ENCODE results near the gene NUDT14.

NUDT14 gene

DNA sequence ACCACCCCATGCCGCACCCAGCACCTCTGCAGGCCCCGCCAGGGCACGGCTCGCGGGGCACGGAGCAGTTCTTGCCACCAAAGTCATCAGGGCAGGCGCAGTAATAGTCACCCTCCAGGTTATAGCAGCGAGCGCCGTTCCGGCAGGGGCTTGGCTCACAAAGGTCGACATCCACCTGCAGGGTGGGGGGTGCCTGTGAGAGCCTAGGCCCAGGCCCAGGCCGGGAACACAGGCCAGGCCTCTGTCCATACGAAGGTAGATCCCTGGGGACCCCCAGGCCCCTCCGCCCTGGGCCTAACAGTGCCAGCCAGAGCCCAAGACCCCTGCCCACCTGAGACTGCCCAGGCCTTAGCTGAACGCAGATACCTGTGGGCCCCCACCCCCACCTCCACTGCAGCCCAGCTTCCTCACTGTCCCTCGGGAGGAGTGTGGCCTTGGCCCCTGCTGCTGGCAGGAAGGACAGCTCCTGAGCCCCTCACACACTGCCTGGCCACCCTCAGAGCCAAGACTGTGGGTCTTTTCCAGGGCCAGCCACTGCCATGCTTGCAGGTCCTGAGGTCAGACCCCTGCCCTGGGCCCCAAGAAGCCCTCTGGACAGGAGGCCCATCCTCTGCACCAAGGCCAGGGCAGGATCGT lies 31.8 kb downstream of the NUDT14 start:
- no peaks in the 10 kb centered on the region for H3K79me2 ChIP-seq (ENCODE audit: insufficient read depth, low read length)
- H3K4me3 ChIP-seq (ENCODE audit: low read length, poor library complexity, severe bottlenecking) = no peak overlapping the region
- no peaks in the 10 kb centered on the region for H4K20me1 ChIP-seq (ENCODE audit: insufficient read depth, low read length, poor library complexity, severe bottlenecking)
- no peaks in the 10 kb centered on the region for H3K9me3 ChIP-seq (ENCODE audit: insufficient read depth, low read depth, low read length)
- no peak overlapping the region for H3K9ac ChIP-seq (ENCODE audit: low read depth, low read length, poor library complexity, severe bottlenecking)
- TF ChIP-seq, protein P1, sequence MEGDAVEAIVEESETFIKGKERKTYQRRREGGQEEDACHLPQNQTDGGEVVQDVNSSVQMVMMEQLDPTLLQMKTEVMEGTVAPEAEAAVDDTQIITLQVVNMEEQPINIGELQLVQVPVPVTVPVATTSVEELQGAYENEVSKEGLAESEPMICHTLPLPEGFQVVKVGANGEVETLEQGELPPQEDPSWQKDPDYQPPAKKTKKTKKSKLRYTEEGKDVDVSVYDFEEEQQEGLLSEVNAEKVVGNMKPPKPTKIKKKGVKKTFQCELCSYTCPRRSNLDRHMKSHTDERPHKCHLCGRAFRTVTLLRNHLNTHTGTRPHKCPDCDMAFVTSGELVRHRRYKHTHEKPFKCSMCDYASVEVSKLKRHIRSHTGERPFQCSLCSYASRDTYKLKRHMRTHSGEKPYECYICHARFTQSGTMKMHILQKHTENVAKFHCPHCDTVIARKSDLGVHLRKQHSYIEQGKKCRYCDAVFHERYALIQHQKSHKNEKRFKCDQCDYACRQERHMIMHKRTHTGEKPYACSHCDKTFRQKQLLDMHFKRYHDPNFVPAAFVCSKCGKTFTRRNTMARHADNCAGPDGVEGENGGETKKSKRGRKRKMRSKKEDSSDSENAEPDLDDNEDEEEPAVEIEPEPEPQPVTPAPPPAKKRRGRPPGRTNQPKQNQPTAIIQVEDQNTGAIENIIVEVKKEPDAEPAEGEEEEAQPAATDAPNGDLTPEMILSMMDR (conservative IDR thresholded peaks at IDR 0.05; ENCODE audit: low read length) = no peak
- TF ChIP-seq EZH2phosphoT487 (IDR thresholded peaks at IDR 0.05; ENCODE audit: borderline replicate concordance) = no peak
- no peaks in the 10 kb centered on the region for H3K27me3 ChIP-seq (ENCODE audit: insufficient read depth, low read length, poor library complexity, severe bottlenecking)
- H3K9me2 ChIP-seq (replicated peaks; ENCODE audit: low read depth, low read length) = no peaks in the 10 kb centered on the region
- H3F3A ChIP-seq (ENCODE audit: low read depth) = no peaks in the 10 kb centered on the region
- no peak overlapping the region for H2AFZ ChIP-seq (ENCODE audit: low read length)
- no peaks in the 10 kb centered on the region for H3K4me1 ChIP-seq (ENCODE audit: insufficient read depth, low read length, poor library complexity, severe bottlenecking)
- H3K36me3 ChIP-seq (ENCODE audit: insufficient read depth, low read length) = no peaks in the 10 kb centered on the region
- no peak overlapping the region for H3K4me2 ChIP-seq (ENCODE audit: low read depth, low read length, poor library complexity, severe bottlenecking)

DNA sequence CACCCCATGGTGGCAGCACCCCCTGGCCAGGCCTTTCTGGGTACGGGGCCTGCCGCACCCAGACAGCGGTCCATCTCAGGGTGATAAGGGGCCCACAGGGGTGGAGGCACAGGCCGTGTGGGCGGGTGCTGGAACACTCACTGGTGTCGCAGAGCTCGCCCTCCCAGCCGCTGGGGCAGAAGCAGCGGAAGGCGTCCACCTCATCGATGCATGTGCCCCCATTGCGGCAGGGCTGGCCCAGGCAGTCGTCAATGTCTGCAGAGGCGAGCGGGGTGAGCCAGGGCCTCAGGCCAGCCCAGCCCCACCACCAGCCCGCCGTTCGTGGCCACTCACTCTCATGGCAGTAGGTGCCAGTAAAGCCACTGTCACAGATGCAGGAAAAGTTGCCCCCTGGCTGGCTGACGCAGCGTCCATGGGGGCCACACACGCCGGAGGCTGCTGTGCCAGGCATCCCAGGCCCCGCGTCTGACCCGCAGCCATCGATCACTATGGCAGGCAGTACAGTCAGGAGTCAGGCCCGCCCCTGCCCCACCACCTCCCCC lies 32.4 kb downstream of the NUDT14 start:
- Histone ChIP-seq H3K4me3 (ENCODE audit: low read length, poor library complexity, severe bottlenecking) (no peak overlapping the region), H3K4me1 (ENCODE audit: insufficient read depth, low read length, poor library complexity, severe bottlenecking) (no peaks in the 10 kb centered on the region), H3K79me2 (ENCODE audit: insufficient read depth, low read length) (no peaks in the 10 kb centered on the region), H3K36me3 (ENCODE audit: insufficient read depth, low read length) (no peaks in the 10 kb centered on the region), H3K27me3 (ENCODE audit: insufficient read depth, low read length, poor library complexity, severe bottlenecking) (no peaks in the 10 kb centered on the region), H3K9me3 (ENCODE audit: insufficient read depth, low read depth, low read length) (no peaks in the 10 kb centered on the region), H3F3A (ENCODE audit: low read depth) (no peaks in the 10 kb centered on the region), H3K9ac (ENCODE audit: low read depth, low read length, poor library complexity, severe bottlenecking) (no peak overlapping the region), H3K9me2 (replicated peaks; ENCODE audit: low read depth, low read length) (no peaks in the 10 kb centered on the region), H4K20me1 (ENCODE audit: insufficient read depth, low read length, poor library complexity, severe bottlenecking) (no peaks in the 10 kb centered on the region), H3K4me2 (ENCODE audit: low read depth, low read length, poor library complexity, severe bottlenecking) (no peak overlapping the region), H2AFZ (ENCODE audit: low read length) (no peak overlapping the region)
- TF ChIP-seq EZH2phosphoT487 (IDR thresholded peaks at IDR 0.05; ENCODE audit: borderline replicate concordance) = no peak
- TF ChIP-seq, protein P1 (conservative IDR thresholded peaks at IDR 0.05; ENCODE audit: low read length) = no peak

DNA sequence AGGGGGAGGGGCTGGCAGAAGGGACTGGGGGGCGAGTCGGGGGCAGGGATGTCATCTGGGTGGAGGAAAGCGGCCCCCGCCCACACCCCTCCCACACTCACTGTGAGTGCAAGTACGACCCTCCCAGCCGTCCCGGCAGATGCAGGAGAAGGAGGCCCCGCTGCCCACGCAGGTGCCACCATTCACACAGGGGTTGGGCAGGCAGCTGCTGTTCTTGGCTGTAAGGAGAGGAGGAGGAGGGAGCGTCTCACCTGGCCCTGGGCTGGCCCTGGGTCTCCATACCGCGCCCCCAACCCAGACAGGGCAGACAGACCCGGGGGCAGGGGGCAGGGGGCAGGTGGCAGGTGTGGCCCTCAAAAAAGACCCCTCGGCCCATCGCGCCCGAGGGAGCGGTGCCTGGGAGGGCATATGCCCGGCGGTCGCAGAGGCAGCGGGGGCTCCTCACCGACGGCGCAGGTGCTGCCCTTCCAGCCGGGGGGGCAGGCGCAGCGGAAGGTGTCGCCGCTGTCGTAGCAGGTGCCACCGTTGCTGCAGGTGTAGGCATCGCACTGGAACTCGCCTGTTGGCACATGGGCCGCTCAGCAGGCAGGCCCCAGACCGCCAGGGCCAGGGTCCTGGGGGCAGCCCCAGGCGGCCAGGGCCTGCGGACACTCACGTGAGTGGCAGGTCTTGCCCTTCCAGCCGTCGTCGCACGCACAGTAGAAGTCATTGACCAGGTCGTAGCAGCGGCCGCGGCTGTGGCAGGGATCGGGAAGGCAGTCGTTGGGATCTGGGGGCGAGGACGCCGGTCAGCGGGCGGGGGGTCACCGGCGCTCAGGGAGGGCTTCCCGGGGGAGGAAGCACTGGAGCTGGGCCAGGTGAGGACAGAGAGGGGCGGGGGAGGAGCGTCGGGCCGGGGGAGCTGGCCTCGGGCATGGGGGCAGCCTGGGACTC lies 33.2 kb downstream of the NUDT14 start:
- H3K4me2 ChIP-seq (ENCODE audit: low read depth, low read length, poor library complexity, severe bottlenecking) = no peak overlapping the region
- H3K27me3 ChIP-seq (ENCODE audit: insufficient read depth, low read length, poor library complexity, severe bottlenecking) = no peaks in the 10 kb centered on the region
- H3K9me3 ChIP-seq (ENCODE audit: insufficient read depth, low read depth, low read length) = no peaks in the 10 kb centered on the region
- H3K9ac ChIP-seq (ENCODE audit: low read depth, low read length, poor library complexity, severe bottlenecking) = no peak overlapping the region
- no peaks in the 10 kb centered on the region for H3F3A ChIP-seq (ENCODE audit: low read depth)
- H3K4me3 ChIP-seq (ENCODE audit: low read length, poor library complexity, severe bottlenecking) = no peak overlapping the region
- no peaks in the 10 kb centered on the region for H3K4me1 ChIP-seq (ENCODE audit: insufficient read depth, low read length, poor library complexity, severe bottlenecking)
- H4K20me1 ChIP-seq (ENCODE audit: insufficient read depth, low read length, poor library complexity, severe bottlenecking) = no peaks in the 10 kb centered on the region
- H3K9me2 ChIP-seq (replicated peaks; ENCODE audit: low read depth, low read length) = no peaks in the 10 kb centered on the region
- H3K79me2 ChIP-seq (ENCODE audit: insufficient read depth, low read length) = no peaks in the 10 kb centered on the region
- no peak for TF ChIP-seq EZH2phosphoT487 (IDR thresholded peaks at IDR 0.05; ENCODE audit: borderline replicate concordance)
- TF ChIP-seq, protein P1 (conservative IDR thresholded peaks at IDR 0.05; ENCODE audit: low read length) = no peak
- no peak overlapping the region for H2AFZ ChIP-seq (ENCODE audit: low read length)
- H3K36me3 ChIP-seq (ENCODE audit: insufficient read depth, low read length) = no peaks in the 10 kb centered on the region
